A549 (cell line): ENCODE measurements around the gene MTG2.

Experiments
- EP300 ChIP-seq, 2 experiments: fragments of >200 bp; sonication (Bioruptor Twin); formaldehyde crosslinking; IDR thresholded peaks; 2 replicates in 1 of 2; 3 replicates in 1 of 2; pipeline ENCODE4 v1.6.1; 2016 to 2017
- POLR2A ChIP-seq: IDR thresholded peaks from 2 replicates; pipeline ENCODE4 v1.6.1; 2012; ENCODE audit warnings: mild to moderate bottlenecking, low read length
- RAD21 ChIP-seq, 2 experiments: fragments of >200 bp in 1 of 2; sonication (Bioruptor Twin) in 1 of 2; formaldehyde crosslinking in 1 of 2; IDR thresholded peaks in 1 of 2; conservative IDR thresholded peaks in 1 of 2; 2 replicates in 1 of 2; 3 replicates in 1 of 2; pipeline ENCODE4 v1.6.1; 2012 to 2018; ENCODE audit warnings: inconsistent platforms in 1 of 2
- RCOR1 ChIP-seq: fragments of 150-350 bp; IDR thresholded peaks from 2 replicates; pipeline ENCODE4 v1.6.1; 2014; ENCODE audit warnings: antibody characterized with exemption, low read length, low read depth
- RFX5 ChIP-seq: fragments of 450-650 bp; IDR thresholded peaks from 2 replicates; pipeline ENCODE4 v1.7.1; 2014; ENCODE audit warnings: antibody characterized with exemption, mild to moderate bottlenecking, moderate library complexity
- TF ChIP-seq, protein P1 (sequence below): fragments of >200 bp; sonication (Bioruptor Twin); formaldehyde crosslinking; IDR thresholded peaks from 3 replicates; pipeline ENCODE4 v1.5.1; 2016
- TF ChIP-seq, protein P2 (sequence below): fragments of 200-600 bp; sonication (generic); IDR thresholded peaks from 2 replicates; pipeline ENCODE4 v1.6.1; 2016; ENCODE audit warnings: antibody characterized with exemption, mild to moderate bottlenecking, moderate library complexity
- TF ChIP-seq, protein P3 (sequence below): IDR thresholded peaks from 2 replicates; pipeline ENCODE4 v1.6.1; 2012

DNA sequence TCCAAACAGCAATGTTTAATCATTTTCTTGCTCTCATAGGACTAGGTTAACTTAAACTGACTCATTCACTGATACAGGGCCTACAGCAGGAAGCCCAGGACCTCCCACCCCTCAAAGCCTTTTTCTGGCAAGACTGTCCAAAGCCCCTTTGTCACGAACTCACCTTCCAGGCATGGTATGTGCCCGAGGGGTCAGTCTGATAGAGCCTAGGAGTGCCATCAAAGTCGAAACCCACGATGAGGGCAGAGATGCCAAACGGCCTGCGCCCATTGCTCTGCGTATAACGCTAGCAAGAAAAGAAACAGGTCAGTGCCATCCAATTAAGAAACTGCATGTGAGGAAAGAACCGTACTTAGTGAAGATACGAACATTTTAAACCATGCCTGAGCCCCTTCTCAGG lies 43.9 kb upstream of the MTG2 start:
- TF ChIP-seq POLR2A (no peak), RFX5 (no peak), RCOR1 (no peak), EP300 (IDR thresholded peaks at IDR 0.05) (no peak), RAD21 (conservative IDR thresholded peaks at IDR 0.05 in 1 of 2, IDR thresholded peaks at IDR 0.05 in 1 of 2) (no peak)
- TF ChIP-seq, protein P1, sequence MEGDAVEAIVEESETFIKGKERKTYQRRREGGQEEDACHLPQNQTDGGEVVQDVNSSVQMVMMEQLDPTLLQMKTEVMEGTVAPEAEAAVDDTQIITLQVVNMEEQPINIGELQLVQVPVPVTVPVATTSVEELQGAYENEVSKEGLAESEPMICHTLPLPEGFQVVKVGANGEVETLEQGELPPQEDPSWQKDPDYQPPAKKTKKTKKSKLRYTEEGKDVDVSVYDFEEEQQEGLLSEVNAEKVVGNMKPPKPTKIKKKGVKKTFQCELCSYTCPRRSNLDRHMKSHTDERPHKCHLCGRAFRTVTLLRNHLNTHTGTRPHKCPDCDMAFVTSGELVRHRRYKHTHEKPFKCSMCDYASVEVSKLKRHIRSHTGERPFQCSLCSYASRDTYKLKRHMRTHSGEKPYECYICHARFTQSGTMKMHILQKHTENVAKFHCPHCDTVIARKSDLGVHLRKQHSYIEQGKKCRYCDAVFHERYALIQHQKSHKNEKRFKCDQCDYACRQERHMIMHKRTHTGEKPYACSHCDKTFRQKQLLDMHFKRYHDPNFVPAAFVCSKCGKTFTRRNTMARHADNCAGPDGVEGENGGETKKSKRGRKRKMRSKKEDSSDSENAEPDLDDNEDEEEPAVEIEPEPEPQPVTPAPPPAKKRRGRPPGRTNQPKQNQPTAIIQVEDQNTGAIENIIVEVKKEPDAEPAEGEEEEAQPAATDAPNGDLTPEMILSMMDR = no peak
- TF ChIP-seq, protein P2, sequence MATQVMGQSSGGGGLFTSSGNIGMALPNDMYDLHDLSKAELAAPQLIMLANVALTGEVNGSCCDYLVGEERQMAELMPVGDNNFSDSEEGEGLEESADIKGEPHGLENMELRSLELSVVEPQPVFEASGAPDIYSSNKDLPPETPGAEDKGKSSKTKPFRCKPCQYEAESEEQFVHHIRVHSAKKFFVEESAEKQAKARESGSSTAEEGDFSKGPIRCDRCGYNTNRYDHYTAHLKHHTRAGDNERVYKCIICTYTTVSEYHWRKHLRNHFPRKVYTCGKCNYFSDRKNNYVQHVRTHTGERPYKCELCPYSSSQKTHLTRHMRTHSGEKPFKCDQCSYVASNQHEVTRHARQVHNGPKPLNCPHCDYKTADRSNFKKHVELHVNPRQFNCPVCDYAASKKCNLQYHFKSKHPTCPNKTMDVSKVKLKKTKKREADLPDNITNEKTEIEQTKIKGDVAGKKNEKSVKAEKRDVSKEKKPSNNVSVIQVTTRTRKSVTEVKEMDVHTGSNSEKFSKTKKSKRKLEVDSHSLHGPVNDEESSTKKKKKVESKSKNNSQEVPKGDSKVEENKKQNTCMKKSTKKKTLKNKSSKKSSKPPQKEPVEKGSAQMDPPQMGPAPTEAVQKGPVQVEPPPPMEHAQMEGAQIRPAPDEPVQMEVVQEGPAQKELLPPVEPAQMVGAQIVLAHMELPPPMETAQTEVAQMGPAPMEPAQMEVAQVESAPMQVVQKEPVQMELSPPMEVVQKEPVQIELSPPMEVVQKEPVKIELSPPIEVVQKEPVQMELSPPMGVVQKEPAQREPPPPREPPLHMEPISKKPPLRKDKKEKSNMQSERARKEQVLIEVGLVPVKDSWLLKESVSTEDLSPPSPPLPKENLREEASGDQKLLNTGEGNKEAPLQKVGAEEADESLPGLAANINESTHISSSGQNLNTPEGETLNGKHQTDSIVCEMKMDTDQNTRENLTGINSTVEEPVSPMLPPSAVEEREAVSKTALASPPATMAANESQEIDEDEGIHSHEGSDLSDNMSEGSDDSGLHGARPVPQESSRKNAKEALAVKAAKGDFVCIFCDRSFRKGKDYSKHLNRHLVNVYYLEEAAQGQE = no peak
- TF ChIP-seq, protein P3, sequence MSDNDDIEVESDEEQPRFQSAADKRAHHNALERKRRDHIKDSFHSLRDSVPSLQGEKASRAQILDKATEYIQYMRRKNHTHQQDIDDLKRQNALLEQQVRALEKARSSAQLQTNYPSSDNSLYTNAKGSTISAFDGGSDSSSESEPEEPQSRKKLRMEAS = no peak
